A673 (cell line): Measurements from ENCODE around the gene CLCN4. TPM values are rescaled to one million over a fixed set of nuclear protein-coding genes. Genes with fewer than 3 reads are reported as not detected.

Source experiments
- BruUV-seq: library from RNA; stranded (reverse); fragments of 400-500 nt; replicated peaks from 2 replicates; lab custom pipeline; 2021; lab: Mats Ljungman, UMichigan
- CTCF ChIA-PET: fragments of 300-600 bp; sonication (Branson Sonifier 250); formaldehyde crosslinking; loops from one replicate; lab custom pipeline; 2022; ENCODE audit warnings: antibody characterized with exemption; lab: Charles Lee
- POLR2A ChIA-PET: fragments of 300-600 bp; sonication (Branson Sonifier 250); formaldehyde crosslinking; loops from one replicate; lab custom pipeline; 2022; ENCODE audit warnings: antibody characterized with exemption; ENCODE audit not compliant: low non-redundant PET; lab: Charles Lee
- DNase-seq: peaks from one replicate; pipeline ENCODE4 v3.0.0-alpha.2; 2015; ENCODE audit warnings: low spot score
- H3K27ac ChIP-seq: fragments of 200-600 bp; sonication (generic); 2 replicates; pipeline ENCODE4 v1.5.1; 2016; ENCODE audit warnings: mixed run types, low read depth, mild to moderate bottlenecking, mixed read lengths, antibody characterized with exemption, low read length; ENCODE audit not compliant: poor library complexity, severe bottlenecking
- H3K27me3 ChIP-seq: fragments of 200-600 bp; sonication (generic); replicated peaks from 2 replicates; pipeline ENCODE4 v1.6.1; 2017; ENCODE audit warnings: mixed run types, low read depth, mild to moderate bottlenecking, mixed read lengths, antibody characterized with exemption, low read length; ENCODE audit not compliant: insufficient read depth, poor library complexity
- H3K36me3 ChIP-seq: fragments of 200-600 bp; sonication (generic); 2 replicates; pipeline ENCODE4 v1.6.1; 2016; ENCODE audit warnings: mixed run types, mild to moderate bottlenecking, mixed read lengths, antibody characterized with exemption, low read length; ENCODE audit not compliant: insufficient read depth, poor library complexity, severe bottlenecking
- H3K4me1 ChIP-seq: fragments of 200-600 bp; sonication (generic); 2 replicates; pipeline ENCODE4 v1.6.1; 2017; ENCODE audit warnings: mixed run types, mild to moderate bottlenecking, mixed read lengths, antibody characterized with exemption, low read length; ENCODE audit not compliant: insufficient read depth, poor library complexity, severe bottlenecking
- H3K4me3 ChIP-seq: fragments of 200-600 bp; sonication (generic); 2 replicates; pipeline ENCODE4 v1.5.1; 2016; ENCODE audit warnings: low read depth, mixed run types, mild to moderate bottlenecking, mixed read lengths, low read length; ENCODE audit not compliant: poor library complexity, severe bottlenecking
- H3K9me3 ChIP-seq: fragments of 200-600 bp; sonication (generic); 2 replicates; pipeline ENCODE4 v1.6.1; 2016; ENCODE audit warnings: mixed run types, low read depth, mild to moderate bottlenecking, mixed read lengths, antibody characterized with exemption, low read length; ENCODE audit not compliant: poor library complexity, severe bottlenecking
- EZH2 ChIP-seq: fragments of 200-600 bp; sonication (generic); IDR thresholded peaks from 2 replicates; pipeline ENCODE4 v1.6.1; 2017; ENCODE audit warnings: borderline replicate concordance, low read depth, mild to moderate bottlenecking, mixed read lengths, antibody characterized with exemption, low read length; ENCODE audit not compliant: poor library complexity, severe bottlenecking
- intact Hi-C: fragments of 100-400 bp; cut with micrococcal nuclease; formaldehyde crosslinking; loops from one replicate; pipeline ENCODE4 v1.10.0; 2022; ENCODE audit not compliant: unreplicated experiment
- total RNA-seq: library from RNA; stranded (reverse); gene quantifications from 2 replicates; pipeline ENCODE4 v1.2.3, GENCODE V29; 2021
- TF ChIP-seq, protein P1 (sequence below): fragments of 300-800, 200-600 bp; sonication (generic); conservative IDR thresholded peaks from 2 replicates; pipeline ENCODE4 v1.5.1; 2017; ENCODE audit warnings: low read depth, mild to moderate bottlenecking, antibody characterized with exemption, low read length, moderate library complexity, mixed read lengths

Gene CLCN4
- total RNA-seq, 1 experiment from 2014 or later, result 1.7 TPM

DNA sequence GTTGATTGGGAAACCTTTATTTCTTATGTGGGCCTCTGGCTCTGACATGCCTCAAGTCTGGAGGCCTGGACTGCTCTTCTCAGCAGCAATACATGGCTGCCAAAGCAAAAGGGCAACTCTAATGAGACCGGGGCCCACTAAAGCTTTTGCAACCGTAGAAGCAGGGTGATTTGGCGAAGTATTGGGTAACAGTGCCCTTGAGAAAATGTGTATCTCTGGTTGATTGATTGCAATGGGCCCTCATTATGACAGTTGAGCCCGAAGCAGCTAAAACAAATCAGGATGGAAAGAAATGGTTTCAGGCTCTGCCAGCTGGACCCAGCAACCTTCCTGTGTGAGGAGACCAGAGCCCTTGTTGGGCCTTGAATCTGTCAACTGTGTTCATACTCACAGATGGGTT is 73.4 kb downstream of the CLCN4 start:
- Histone ChIP-seq H3K9me3 (no peaks in the 10 kb centered on the region), H3K4me1 (no peaks in the 10 kb centered on the region), H3K27me3 (no peaks in the 10 kb centered on the region), H3K36me3 (no peaks in the 10 kb centered on the region), H3K4me3 (no peak overlapping the region), H3K27ac (no peak overlapping the region)
- no peak for DNase-seq
- ChIA-PET CTCF (no interaction called here), POLR2A (no interaction called here)
- BruUV-seq, result no TSS peak
- no peak for TF ChIP-seq EZH2
- TF ChIP-seq, protein P1, sequence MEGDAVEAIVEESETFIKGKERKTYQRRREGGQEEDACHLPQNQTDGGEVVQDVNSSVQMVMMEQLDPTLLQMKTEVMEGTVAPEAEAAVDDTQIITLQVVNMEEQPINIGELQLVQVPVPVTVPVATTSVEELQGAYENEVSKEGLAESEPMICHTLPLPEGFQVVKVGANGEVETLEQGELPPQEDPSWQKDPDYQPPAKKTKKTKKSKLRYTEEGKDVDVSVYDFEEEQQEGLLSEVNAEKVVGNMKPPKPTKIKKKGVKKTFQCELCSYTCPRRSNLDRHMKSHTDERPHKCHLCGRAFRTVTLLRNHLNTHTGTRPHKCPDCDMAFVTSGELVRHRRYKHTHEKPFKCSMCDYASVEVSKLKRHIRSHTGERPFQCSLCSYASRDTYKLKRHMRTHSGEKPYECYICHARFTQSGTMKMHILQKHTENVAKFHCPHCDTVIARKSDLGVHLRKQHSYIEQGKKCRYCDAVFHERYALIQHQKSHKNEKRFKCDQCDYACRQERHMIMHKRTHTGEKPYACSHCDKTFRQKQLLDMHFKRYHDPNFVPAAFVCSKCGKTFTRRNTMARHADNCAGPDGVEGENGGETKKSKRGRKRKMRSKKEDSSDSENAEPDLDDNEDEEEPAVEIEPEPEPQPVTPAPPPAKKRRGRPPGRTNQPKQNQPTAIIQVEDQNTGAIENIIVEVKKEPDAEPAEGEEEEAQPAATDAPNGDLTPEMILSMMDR, result no peak
- intact Hi-C loops, result no loop called here

DNA sequence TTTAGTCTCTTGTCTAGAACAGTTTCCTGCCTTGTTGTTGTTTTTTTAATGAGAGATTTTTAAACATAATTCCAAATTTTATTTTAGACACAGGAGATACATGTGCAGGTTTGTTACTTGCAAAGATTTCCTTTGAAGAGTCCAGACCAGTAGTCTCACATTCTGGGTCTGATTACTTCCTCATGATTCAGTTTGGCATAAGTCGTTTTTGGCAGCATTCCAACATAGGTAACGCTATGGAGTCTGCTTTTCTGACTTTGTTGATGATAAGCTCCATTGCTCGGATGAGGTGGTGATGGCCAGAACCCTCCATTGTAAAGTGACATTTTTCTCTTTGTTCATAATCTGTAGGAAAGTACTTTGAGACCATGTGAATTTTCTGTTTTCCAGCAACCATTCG is 74.7 kb downstream of the CLCN4 start:
- Histone ChIP-seq H3K9me3 (no peaks in the 10 kb centered on the region), H3K4me1 (no peaks in the 10 kb centered on the region), H3K4me3 (no peak overlapping the region), H3K36me3 (no peaks in the 10 kb centered on the region), H3K27me3 (no peaks in the 10 kb centered on the region), H3K27ac (no peak overlapping the region)
- no peak for TF ChIP-seq EZH2
- TF ChIP-seq, protein P1, result no peak
- BruUV-seq, result no TSS peak
- POLR2A ChIA-PET, result no interaction called here
- intact Hi-C loops, result no loop called here
- CTCF ChIA-PET, result no interaction called here
- DNase-seq, result no peak

DNA sequence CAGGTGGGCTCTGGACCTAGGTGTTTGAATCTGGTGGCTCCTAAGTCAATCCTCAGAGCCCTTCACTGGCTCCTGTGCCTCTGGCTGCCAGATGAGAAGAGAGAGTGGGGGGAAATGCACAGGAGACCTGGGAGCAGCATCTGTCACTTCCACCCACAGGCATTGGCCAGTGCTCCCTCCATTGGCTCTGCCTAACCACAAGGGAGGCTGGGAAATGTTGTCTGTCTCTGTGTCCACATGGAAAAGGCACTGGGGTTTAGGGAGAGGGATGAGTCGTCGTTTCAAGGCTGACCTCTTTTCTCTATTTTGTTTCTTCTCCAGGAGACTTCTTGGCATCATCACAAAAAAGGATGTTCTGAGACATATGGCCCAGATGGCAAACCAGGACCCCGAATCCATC is 76.4 kb downstream of the CLCN4 start:
- no peak overlapping the region for H3K27ac ChIP-seq
- no peak overlapping the region for H3K4me3 ChIP-seq
- H3K9me3 ChIP-seq, result no peaks in the 10 kb centered on the region
- no TSS peak for BruUV-seq
- no peaks in the 10 kb centered on the region for H3K27me3 ChIP-seq
- ChIA-PET POLR2A (no interaction called here), CTCF (no interaction called here)
- no peaks in the 10 kb centered on the region for H3K36me3 ChIP-seq
- TF ChIP-seq, protein P1, result no peak
- no peak for TF ChIP-seq EZH2
- no peak for DNase-seq
- no peaks in the 10 kb centered on the region for H3K4me1 ChIP-seq
- intact Hi-C loops, result no loop called here
